ENCODE results near the gene SLC25A4. TPM values are rescaled to one million over a fixed set of nuclear protein-coding genes. Genes with fewer than 3 reads are reported as not detected.

Gene SLC25A4
- polyA plus RNA-seq, 1 donor (not counting 4 experiments of a cell fraction or from before 2014, with no cell fraction given), result 13.2 TPM

GRCh38 chr4:185134307-185134869 is 8.7 kb upstream of the SLC25A4 start:
- H3K9me3 ChIP-seq (ENCODE audit: control insufficient read depth, low read depth, low read length), result no peaks in the 10 kb centered on the region
- H3K27me3 ChIP-seq (ENCODE audit: control insufficient read depth, extremely low read depth, insufficient read depth, low read length), result peaks cover 2% of the 10 kb centered on the region
- no peak overlapping the region for H3K4me2 ChIP-seq (ENCODE audit: control insufficient read depth, extremely low read depth, insufficient read depth, low read depth, low read length)
- H3K27ac ChIP-seq (ENCODE audit: control insufficient read depth, insufficient read depth, low read length), result no peak overlapping the region
- DNase-seq (ENCODE audit: low read depth, low spot score), result no peak
- dilution Hi-C loops (cut with MboI; ENCODE audit: extremely low pct_ligation_motif_present, low sequenced_read_pairs), result no loop called here
- H3K4me1 ChIP-seq (ENCODE audit: control insufficient read depth, extremely low read depth, insufficient read depth, low read length), result no peaks in the 10 kb centered on the region
- no peak overlapping the region for H3K4me3 ChIP-seq (ENCODE audit: control insufficient read depth in 2 of 3, extremely low read depth in 1 of 3, insufficient read depth in 2 of 3, low read depth in 1 of 3, low read length in 3 of 3)
- no peaks in the 10 kb centered on the region for H4K20me1 ChIP-seq (ENCODE audit: control insufficient read depth, extremely low read depth, insufficient read depth, low read length)
- no peaks in the 10 kb centered on the region for H3K79me2 ChIP-seq (ENCODE audit: control insufficient read depth, insufficient read depth, low read length)
- no peak overlapping the region for H3K9ac ChIP-seq (ENCODE audit: control insufficient read depth, extremely low read depth, insufficient read depth, low read length)
- H3K36me3 ChIP-seq (ENCODE audit: control insufficient read depth in 2 of 2, extremely low read depth in 1 of 2, insufficient read depth in 2 of 2, low read length in 2 of 2), result no peaks in the 10 kb centered on the region
- no peak for TF ChIP-seq EZH2 (IDR thresholded peaks at IDR 0.05; ENCODE audit: low read length)
- TF ChIP-seq, protein P1, sequence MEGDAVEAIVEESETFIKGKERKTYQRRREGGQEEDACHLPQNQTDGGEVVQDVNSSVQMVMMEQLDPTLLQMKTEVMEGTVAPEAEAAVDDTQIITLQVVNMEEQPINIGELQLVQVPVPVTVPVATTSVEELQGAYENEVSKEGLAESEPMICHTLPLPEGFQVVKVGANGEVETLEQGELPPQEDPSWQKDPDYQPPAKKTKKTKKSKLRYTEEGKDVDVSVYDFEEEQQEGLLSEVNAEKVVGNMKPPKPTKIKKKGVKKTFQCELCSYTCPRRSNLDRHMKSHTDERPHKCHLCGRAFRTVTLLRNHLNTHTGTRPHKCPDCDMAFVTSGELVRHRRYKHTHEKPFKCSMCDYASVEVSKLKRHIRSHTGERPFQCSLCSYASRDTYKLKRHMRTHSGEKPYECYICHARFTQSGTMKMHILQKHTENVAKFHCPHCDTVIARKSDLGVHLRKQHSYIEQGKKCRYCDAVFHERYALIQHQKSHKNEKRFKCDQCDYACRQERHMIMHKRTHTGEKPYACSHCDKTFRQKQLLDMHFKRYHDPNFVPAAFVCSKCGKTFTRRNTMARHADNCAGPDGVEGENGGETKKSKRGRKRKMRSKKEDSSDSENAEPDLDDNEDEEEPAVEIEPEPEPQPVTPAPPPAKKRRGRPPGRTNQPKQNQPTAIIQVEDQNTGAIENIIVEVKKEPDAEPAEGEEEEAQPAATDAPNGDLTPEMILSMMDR (optimal IDR thresholded peaks at IDR 0.05 in 1 of 3, IDR thresholded peaks at IDR 0.05 in 1 of 3, conservative IDR thresholded peaks at IDR 0.05 in 1 of 3; ENCODE audit: extremely low read depth in 1 of 3, insufficient read depth in 2 of 3, low read length in 3 of 3), result peak; percentile 17 to 64 (median 45)
- H2AFZ ChIP-seq (ENCODE audit: control insufficient read depth, low read length), result no peak overlapping the region
- FAIRE-seq, result peak; percentile 80
- no peaks in the 10 kb centered on the region for H3K9me1 ChIP-seq (ENCODE audit: control insufficient read depth, extremely low read depth, insufficient read depth, low read length)

DNA sequence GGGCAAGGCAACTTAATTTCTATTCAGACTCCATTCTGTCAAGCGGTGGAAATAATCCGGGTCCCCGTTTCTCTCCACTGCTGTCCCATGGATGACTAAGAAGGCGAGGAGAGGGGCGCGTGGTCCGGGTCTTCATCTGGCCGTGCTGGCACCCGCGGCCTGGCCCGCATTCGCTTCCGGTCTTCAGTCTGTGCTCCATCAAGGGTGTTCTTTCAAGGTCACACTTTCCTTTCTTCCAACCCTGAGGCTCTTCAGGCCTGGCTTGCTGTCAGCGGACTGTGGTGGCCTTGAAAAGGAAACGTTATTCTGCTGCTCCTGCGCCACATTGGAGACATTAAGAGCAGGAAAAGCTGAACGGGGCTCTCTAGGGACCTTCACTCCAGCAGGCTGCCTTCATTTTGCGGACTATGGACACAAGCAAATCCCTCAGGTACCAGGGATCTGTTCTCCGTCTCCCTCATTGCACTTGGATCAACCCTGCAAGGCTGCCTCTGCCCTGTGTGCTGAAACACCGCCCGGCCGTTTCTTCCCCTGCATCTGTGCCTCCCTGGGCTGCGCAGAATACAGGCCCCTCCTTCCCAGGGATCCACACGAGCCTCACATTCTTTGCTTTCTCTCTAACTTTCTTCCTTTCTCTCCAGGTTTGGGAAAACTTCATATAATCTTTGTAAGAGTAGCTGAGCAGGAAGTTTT is 5.7 kb upstream of the SLC25A4 start:
- Histone ChIP-seq H3K9me1 (ENCODE audit: control insufficient read depth, extremely low read depth, insufficient read depth, low read length) (no peaks in the 10 kb centered on the region), H3K36me3 (ENCODE audit: control insufficient read depth in 2 of 2, extremely low read depth in 1 of 2, insufficient read depth in 2 of 2, low read length in 2 of 2) (no peaks in the 10 kb centered on the region), H4K20me1 (ENCODE audit: control insufficient read depth, extremely low read depth, insufficient read depth, low read length) (no peaks in the 10 kb centered on the region), H3K4me3 (ENCODE audit: control insufficient read depth in 2 of 3, extremely low read depth in 1 of 3, insufficient read depth in 2 of 3, low read depth in 1 of 3, low read length in 3 of 3) (no peak overlapping the region), H3K9ac (ENCODE audit: control insufficient read depth, extremely low read depth, insufficient read depth, low read length) (no peak overlapping the region), H3K27me3 (ENCODE audit: control insufficient read depth, extremely low read depth, insufficient read depth, low read length) (peaks cover 2% of the 10 kb centered on the region), H2AFZ (ENCODE audit: control insufficient read depth, low read length) (no peak overlapping the region), H3K79me2 (ENCODE audit: control insufficient read depth, insufficient read depth, low read length) (no peaks in the 10 kb centered on the region), H3K4me1 (ENCODE audit: control insufficient read depth, extremely low read depth, insufficient read depth, low read length) (no peaks in the 10 kb centered on the region), H3K4me2 (ENCODE audit: control insufficient read depth, extremely low read depth, insufficient read depth, low read depth, low read length) (no peak overlapping the region), H3K27ac (ENCODE audit: control insufficient read depth, insufficient read depth, low read length) (no peak overlapping the region), H3K9me3 (ENCODE audit: control insufficient read depth, low read depth, low read length) (no peaks in the 10 kb centered on the region)
- FAIRE-seq, result no peak
- DNase-seq (ENCODE audit: low read depth, low spot score), result no peak
- no peak for TF ChIP-seq EZH2 (IDR thresholded peaks at IDR 0.05; ENCODE audit: low read length)
- TF ChIP-seq, protein P1 (optimal IDR thresholded peaks at IDR 0.05 in 1 of 3, IDR thresholded peaks at IDR 0.05 in 1 of 3, conservative IDR thresholded peaks at IDR 0.05 in 1 of 3; ENCODE audit: extremely low read depth in 1 of 3, insufficient read depth in 2 of 3, low read length in 3 of 3), result no peak
- dilution Hi-C loops (cut with MboI; ENCODE audit: extremely low pct_ligation_motif_present, low sequenced_read_pairs), result no loop called here

Data from keratinocyte (primary cell).